NCI-H146 treated with DMSO at 0.1 percent for 48 hours (cell line): Measurements from ENCODE around the gene NAALADL2.
A peak's percentile ranks its signal among the peaks of the same experiment; 100 is the strongest.

Source experiments
- DNase-seq: peaks from one replicate; lab custom pipeline; 2025; ENCODE audit not compliant: unreplicated experiment; lab: John Stamatoyannopoulos, UW

Gene NAALADL2

GRCh38 chr3:174884776-174885568 lies 25.8 kb downstream of the NAALADL2 start:
- DNase-seq = no peak

- no peak for DNase-seq
These were observed 32.5 kb downstream of the NAALADL2 start for GRCh38 chr3:174891524-174892203.

- DNase-seq = no peak
These were observed 47.9 kb downstream of the NAALADL2 start for GRCh38 chr3:174907027-174907426.

- no peak for DNase-seq
These were observed 48.7 kb downstream of the NAALADL2 start for GRCh38 chr3:174907628-174908407.

DNA sequence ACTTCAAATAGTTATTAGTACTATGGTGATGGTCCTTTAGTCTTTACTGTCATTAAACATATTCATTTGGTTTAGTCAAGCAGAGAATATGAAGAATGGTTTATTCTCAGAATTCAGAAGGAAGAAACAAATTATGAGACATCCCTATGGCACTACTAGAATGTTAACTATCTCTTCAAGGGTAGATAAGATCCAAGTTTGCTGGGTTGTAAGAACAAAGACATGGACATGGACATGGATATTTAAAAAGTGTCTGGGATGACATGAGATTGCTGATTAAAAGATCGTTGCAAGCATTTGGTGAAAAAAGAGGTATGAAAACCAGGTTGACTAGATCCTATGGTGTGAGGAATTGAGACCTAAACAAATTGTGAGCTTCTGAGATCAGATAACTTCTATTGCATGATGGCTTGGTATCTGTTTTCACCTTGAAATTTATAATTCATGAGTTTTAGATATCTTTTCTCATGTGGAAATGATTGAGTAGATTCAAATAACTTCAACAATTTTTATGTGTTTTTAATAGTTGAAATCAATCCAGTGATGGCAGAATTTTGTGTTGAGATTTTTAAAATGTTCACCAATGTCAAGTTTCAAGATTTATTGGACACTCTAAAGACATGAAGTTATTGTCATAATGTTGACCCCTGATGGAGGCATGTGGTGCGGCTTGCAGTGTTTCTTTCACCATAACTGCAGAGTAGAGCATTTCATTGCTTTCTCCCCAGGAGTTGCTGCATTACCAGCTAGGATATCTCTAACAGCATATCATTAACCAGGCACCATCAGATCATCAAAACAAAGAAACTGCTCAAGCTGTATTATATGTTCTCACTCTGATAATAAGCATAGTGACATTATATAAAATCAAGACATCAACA lies 72.6 kb downstream of the NAALADL2 start:
- peak; percentile 52 for DNase-seq

DNA sequence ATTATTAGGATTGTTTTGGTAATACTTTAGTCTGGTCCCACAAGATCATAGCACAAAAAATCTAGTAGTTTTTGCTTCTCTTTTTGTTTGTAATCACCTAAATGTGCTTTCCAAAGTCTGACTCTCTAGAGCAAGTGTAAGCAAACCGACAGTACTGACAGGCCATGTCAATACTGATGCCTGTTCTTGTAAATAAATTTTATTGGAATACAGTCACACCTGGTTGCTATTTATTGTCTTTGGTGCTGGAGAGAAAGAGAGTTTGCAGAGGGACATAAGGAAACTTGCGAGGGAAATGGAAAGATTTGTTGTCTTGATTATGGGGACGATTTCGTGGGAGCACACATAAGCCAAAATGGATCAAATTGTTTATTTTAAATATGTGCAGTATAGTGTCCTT lies 77.5 kb downstream of the NAALADL2 start:
- DNase-seq = no peak

GRCh38 chr3:174937478-174937877 lies 78.3 kb downstream of the NAALADL2 start:
- no peak for DNase-seq

DNA sequence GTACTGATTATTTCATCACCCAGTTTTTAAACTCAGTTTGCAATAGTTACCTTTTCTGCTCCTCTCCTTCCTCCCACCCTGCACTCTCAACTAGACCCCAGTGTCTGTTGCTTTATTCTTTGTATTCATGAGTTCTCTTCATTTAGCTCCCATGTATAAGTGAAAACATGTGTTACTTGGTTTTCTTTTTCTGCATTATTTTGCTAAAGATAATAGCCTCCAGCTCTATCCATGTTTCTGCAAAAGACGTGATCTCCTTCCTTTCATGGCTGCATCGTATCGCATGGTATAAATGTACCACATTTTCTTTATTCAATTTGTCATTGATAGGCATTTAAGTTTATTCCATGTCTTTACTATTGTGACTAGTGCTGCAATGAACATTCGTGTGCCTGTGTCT lies 79.0 kb downstream of the NAALADL2 start:
- DNase-seq = no peak

- no peak for DNase-seq
These were observed 81.0 kb downstream of the NAALADL2 start for GRCh38 chr3:174940151-174940550.

DNA sequence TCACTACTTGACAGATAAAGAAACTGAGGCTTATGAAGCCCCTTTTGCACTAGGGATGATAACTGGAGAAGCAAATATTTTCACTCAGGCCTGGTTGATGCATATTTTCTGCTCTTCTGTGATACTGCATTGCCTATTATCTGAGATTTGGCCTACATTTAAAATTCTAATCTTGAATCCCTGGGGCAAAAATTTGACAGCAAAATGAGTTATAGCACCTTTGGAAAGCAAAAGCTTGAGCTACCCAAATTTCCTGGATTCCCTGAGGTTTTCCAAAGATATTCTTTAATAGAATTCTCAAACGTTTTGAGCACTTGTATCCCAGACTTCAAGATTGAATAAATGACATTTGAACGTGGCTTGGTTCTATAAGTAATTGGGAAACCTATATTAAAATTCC lies 86.1 kb downstream of the NAALADL2 start:
- no peak for DNase-seq

GRCh38 chr3:174945951-174946350 lies 86.8 kb downstream of the NAALADL2 start:
- DNase-seq = no peak

DNA sequence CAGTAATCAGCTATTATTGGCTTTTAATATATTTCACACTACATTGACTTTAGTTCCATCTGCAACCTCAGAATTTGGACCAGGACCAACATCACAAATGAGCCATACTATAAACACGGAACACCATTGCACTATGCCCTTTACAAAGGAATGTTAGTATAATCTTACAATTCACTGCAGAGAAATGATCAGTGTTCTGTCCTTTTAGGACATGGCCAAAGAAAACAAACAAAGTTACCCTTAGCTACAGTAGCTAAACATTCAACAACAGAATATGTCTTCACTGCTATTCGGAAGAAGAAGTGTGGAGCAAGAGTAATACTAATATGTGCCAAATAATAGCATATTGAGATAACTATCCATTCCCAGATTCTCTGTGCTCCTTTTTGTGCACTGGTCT lies 90.4 kb downstream of the NAALADL2 start:
- DNase-seq = no peak

GRCh38 chr3:174951034-174951433 lies 91.9 kb downstream of the NAALADL2 start:
- DNase-seq = no peak

DNA sequence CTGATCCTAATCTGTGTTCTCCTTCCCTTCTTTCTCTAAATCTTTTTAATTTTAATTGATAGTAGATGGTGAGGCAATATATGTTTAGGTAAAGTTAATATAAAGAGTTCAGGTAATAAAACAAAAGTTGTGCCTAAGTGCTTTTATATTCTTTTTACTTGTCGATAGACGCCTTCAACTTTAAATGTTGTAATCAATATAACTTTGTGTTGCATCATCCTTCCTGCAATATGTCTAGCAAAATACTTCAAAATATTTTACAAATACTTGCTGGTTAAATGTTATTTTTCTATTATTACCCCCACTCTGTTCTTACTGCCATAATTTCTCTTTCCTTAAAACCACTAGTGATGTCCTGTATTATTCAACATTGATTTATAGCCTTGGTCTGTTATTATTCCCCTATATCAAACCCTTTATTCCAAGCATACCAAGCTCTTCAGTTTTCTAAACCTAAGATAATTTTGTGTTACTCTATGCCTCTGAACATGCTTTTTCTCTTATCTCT lies 92.4 kb downstream of the NAALADL2 start:
- no peak for DNase-seq

DNA sequence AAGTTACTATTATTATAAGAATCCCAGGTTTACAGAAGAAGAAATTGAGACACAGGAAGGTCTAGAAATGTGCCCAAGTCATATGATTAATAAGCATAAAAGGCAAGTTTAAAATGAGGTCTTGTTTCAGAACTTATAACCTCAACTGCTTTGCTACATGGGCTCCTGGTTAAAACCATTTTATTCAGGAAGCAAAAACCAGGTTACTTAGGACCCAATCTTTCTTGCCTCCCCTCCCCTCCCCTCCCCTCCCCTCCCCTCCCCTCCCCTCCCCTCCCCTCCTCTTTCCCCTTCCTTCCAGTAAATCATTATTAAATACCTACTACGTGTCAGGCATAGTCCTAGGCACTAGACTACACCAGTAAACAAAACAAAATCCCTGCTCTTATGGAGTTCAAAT lies 93.9 kb downstream of the NAALADL2 start:
- DNase-seq = no peak

GRCh38 chr3:174955513-174956016 lies 96.4 kb downstream of the NAALADL2 start:
- peak; percentile 79 for DNase-seq

- no peak for DNase-seq
These were observed 97.9 kb downstream of the NAALADL2 start for GRCh38 chr3:174957081-174957480.

DNA sequence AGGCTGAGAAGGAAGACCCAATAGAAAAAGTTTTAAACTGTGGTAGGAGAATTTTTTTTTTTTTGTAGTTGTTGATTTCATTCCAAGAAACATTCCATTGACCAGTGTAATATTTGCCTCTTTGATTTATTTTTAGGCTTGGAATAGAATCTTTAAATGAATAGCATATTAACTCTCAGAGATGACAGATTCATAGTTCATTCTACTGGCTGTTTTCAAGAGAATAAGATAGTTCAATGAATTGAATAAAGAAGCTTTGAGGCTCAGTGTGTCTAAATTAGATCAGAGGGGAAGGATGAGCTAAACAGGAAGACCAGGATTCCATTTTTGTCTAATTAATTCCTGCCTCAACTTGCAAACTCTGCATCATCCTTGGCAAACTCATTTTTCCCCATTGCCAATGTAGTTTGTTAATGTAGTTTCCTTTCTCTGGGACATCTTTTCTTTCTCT lies 98.4 kb downstream of the NAALADL2 start:
- DNase-seq = no peak

GRCh38 chr3:174958671-174959328 lies 99.7 kb downstream of the NAALADL2 start:
- DNase-seq = no peak

- DNase-seq = no peak
These were observed 100.5 kb downstream of the NAALADL2 start for GRCh38 chr3:174959556-174960065.
